Neural progenitor cell (in vitro differentiated cells): Measurements from ENCODE around the gene RAB9A. TPM values are rescaled to one million over a fixed set of nuclear protein-coding genes. Genes with fewer than 3 reads are reported as not detected.

Source experiments
- DNase-seq: peaks from one replicate; pipeline ENCODE4 v3.0.0-alpha.2; 2016; ENCODE audit warnings: low spot score
- H2AFZ ChIP-seq: fragments of 200-600 bp; sonication (generic); replicated peaks from 2 replicates; pipeline ENCODE4 v1.6.1; 2016; ENCODE audit warnings: antibody characterized with exemption
- H3F3A ChIP-seq: fragments of 200-600 bp; sonication (generic); 2 replicates; pipeline ENCODE4 v1.6.1; 2016; ENCODE audit warnings: antibody characterized with exemption, low read depth
- H3K27ac ChIP-seq: fragments of 200-600 bp; sonication (generic); 2 replicates; pipeline ENCODE4 v1.5.1; 2016; ENCODE audit warnings: mild to moderate bottlenecking
- H3K27me3 ChIP-seq: fragments of 200-600 bp; sonication (generic); 2 replicates; pipeline ENCODE4 v1.6.1; 2016; ENCODE audit warnings: mild to moderate bottlenecking, moderate library complexity
- H3K36me3 ChIP-seq: fragments of 200-600 bp; sonication (generic); 2 replicates; pipeline ENCODE4 v1.5.1; 2016
- H3K4me1 ChIP-seq: fragments of 200-600 bp; sonication (generic); 2 replicates; pipeline ENCODE4 v1.6.1; 2016; ENCODE audit warnings: mixed run types
- H3K4me2 ChIP-seq: fragments of 200-600 bp; sonication (generic); 2 replicates; pipeline ENCODE4 v1.6.1; 2016
- H3K4me3 ChIP-seq: fragments of 200-600 bp; sonication (generic); 2 replicates; pipeline ENCODE4 v1.5.1; 2016
- H3K79me2 ChIP-seq: fragments of 200-600 bp; sonication (generic); 2 replicates; pipeline ENCODE4 v1.6.1; 2016; ENCODE audit warnings: low read depth
- H3K9ac ChIP-seq: fragments of 200-600 bp; sonication (generic); 2 replicates; pipeline ENCODE4 v1.6.1; 2016
- H3K9me3 ChIP-seq: fragments of 200-600 bp; sonication (generic); 2 replicates; pipeline ENCODE4 v1.5.1; 2016; ENCODE audit warnings: low read depth
- H4K20me1 ChIP-seq: fragments of 200-600 bp; sonication (generic); 2 replicates; pipeline ENCODE4 v1.6.1; 2016; ENCODE audit warnings: low read depth
- H3K27ac Mint-ChIP-seq: 3 replicates; pipeline ENCODE4 v1.8.0; 2021; ENCODE audit warnings: mixed read lengths
- H3K27me3 Mint-ChIP-seq: 2 replicates; pipeline ENCODE4 v1.8.0; 2022; ENCODE audit warnings: low read depth, mild to moderate bottlenecking, inconsistent platforms, moderate library complexity, mixed read lengths; ENCODE audit not compliant: insufficient read depth
- H3K36me3 Mint-ChIP-seq: 3 replicates; pipeline ENCODE4 v1.8.0; 2021; ENCODE audit warnings: mixed read lengths
- H3K4me1 Mint-ChIP-seq: 3 replicates; pipeline ENCODE4 v1.8.0; 2021; ENCODE audit warnings: mixed read lengths
- H3K4me3 Mint-ChIP-seq: 3 replicates; pipeline ENCODE4 v1.8.0; 2021; ENCODE audit warnings: mild to moderate bottlenecking, moderate library complexity, mixed read lengths
- H3K9me3 Mint-ChIP-seq: 3 replicates; pipeline ENCODE4 v1.8.0; 2020; ENCODE audit warnings: mixed read lengths
- EZH2 ChIP-seq: fragments of 200-600 bp; sonication (generic); IDR thresholded peaks from 2 replicates; pipeline ENCODE4 v1.6.1; 2017; ENCODE audit warnings: antibody characterized with exemption, mild to moderate bottlenecking, moderate library complexity
- EZH2phosphoT487 ChIP-seq: fragments of 200-600 bp; sonication (generic); IDR thresholded peaks from 2 replicates; pipeline ENCODE4 v1.6.1; 2017; ENCODE audit warnings: antibody characterized with exemption
- total RNA-seq: library from RNA; depleted of rRNA; stranded (reverse); fragments of >200 nt; gene quantifications from 2 replicates; pipeline ENCODE4 v1.2.3, GENCODE V29; 2015; ENCODE audit warnings: low replicate concordance
- TF ChIP-seq, protein P1 (sequence below): fragments of 200-600 bp; sonication (generic); IDR thresholded peaks from 2 replicates; pipeline ENCODE4 v1.5.1; 2017; ENCODE audit warnings: antibody characterized with exemption, mild to moderate bottlenecking

Gene RAB9A
- total RNA-seq, 1 donor from 2014 or later = 30.5 TPM

DNA sequence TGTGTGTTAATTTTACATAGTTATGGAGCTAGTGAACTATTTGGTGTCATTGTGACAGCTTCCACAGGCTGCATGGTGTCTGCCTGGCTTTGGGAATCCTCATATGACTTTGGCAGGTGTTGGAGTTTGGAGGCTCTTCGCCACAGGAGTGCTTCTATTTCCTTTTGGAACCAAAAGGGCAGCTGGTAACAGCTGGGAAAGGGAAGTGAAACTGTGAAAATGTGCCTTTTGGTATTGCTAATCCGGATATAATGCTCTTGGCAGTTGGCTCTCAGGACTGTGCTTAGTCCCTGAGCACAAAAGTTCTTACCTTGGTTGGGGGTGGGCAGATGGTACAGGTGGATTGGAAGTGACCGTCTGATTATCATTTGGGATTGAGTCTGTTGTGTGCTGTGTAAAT, 63.7 kb downstream of the RAB9A start:
- Mint-ChIP-seq H3K27ac (no peak overlapping the region), H3K27me3 (no peaks in the 10 kb centered on the region), H3K36me3 (peaks cover 3% of the 10 kb centered on the region), H3K4me3 (no peak overlapping the region), H3K9me3 (no peaks in the 10 kb centered on the region), H3K4me1 (no peaks in the 10 kb centered on the region)
- H3K4me1 ChIP-seq = no peaks in the 10 kb centered on the region
- TF ChIP-seq, protein P1, sequence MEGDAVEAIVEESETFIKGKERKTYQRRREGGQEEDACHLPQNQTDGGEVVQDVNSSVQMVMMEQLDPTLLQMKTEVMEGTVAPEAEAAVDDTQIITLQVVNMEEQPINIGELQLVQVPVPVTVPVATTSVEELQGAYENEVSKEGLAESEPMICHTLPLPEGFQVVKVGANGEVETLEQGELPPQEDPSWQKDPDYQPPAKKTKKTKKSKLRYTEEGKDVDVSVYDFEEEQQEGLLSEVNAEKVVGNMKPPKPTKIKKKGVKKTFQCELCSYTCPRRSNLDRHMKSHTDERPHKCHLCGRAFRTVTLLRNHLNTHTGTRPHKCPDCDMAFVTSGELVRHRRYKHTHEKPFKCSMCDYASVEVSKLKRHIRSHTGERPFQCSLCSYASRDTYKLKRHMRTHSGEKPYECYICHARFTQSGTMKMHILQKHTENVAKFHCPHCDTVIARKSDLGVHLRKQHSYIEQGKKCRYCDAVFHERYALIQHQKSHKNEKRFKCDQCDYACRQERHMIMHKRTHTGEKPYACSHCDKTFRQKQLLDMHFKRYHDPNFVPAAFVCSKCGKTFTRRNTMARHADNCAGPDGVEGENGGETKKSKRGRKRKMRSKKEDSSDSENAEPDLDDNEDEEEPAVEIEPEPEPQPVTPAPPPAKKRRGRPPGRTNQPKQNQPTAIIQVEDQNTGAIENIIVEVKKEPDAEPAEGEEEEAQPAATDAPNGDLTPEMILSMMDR = no peak
- TF ChIP-seq EZH2phosphoT487 = no peak
- TF ChIP-seq EZH2 = no peak
- H2AFZ ChIP-seq = no peak overlapping the region
- DNase-seq = no peak
- no peaks in the 10 kb centered on the region for H3K27me3 ChIP-seq
- H3K36me3 ChIP-seq = peaks cover 6% of the 10 kb centered on the region
- H3F3A ChIP-seq = no peaks in the 10 kb centered on the region
- no peaks in the 10 kb centered on the region for H4K20me1 ChIP-seq
- H3K9me3 ChIP-seq = no peaks in the 10 kb centered on the region
- no peaks in the 10 kb centered on the region for H3K79me2 ChIP-seq
- H3K4me2 ChIP-seq = no peak overlapping the region
- no peak overlapping the region for H3K27ac ChIP-seq
- H3K4me3 ChIP-seq = no peak overlapping the region
- no peak overlapping the region for H3K9ac ChIP-seq

DNA sequence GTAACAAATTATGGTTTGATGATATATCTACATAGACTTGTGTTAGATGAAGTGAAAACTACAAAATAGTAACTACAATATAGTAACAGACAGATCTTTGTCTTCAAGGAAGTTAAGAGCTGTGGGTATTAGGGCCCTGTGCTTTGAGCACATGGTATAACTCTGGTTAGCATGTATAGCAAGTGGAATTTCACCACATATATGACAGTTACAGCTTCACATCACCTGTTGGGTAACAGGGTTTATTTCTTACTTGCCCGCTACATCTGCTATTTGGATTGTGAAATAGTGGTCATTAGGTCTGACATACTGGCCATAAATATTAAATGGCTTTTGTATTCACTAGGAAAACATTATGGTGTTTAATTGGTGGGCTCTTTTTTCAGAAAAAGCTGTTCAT, 65.8 kb downstream of the RAB9A start:
- Histone ChIP-seq H3K9me3 (no peaks in the 10 kb centered on the region), H3K9ac (no peak overlapping the region), H3F3A (no peaks in the 10 kb centered on the region), H3K36me3 (peaks cover 6% of the 10 kb centered on the region), H3K4me1 (no peaks in the 10 kb centered on the region), H3K27me3 (no peaks in the 10 kb centered on the region), H3K4me2 (no peak overlapping the region), H4K20me1 (no peaks in the 10 kb centered on the region), H3K27ac (no peak overlapping the region), H3K4me3 (no peak overlapping the region), H2AFZ (no peak overlapping the region), H3K79me2 (no peaks in the 10 kb centered on the region)
- DNase-seq = no peak
- H3K4me3 Mint-ChIP-seq = no peak overlapping the region
- H3K4me1 Mint-ChIP-seq = no peaks in the 10 kb centered on the region
- H3K36me3 Mint-ChIP-seq = peaks cover 3% of the 10 kb centered on the region
- no peak overlapping the region for H3K27ac Mint-ChIP-seq
- no peaks in the 10 kb centered on the region for H3K27me3 Mint-ChIP-seq
- TF ChIP-seq EZH2 (no peak), EZH2phosphoT487 (no peak)
- TF ChIP-seq, protein P1 = no peak
- no peaks in the 10 kb centered on the region for H3K9me3 Mint-ChIP-seq

GRCh38 chrX:13755254-13755653, 66.3 kb downstream of the RAB9A start:
- Histone ChIP-seq H3K36me3 (peaks cover 6% of the 10 kb centered on the region), H3K27me3 (no peaks in the 10 kb centered on the region), H3K4me3 (no peak overlapping the region), H3K79me2 (no peaks in the 10 kb centered on the region), H3K9me3 (no peaks in the 10 kb centered on the region), H3K4me2 (no peak overlapping the region), H3F3A (no peaks in the 10 kb centered on the region), H3K27ac (no peak overlapping the region), H3K4me1 (no peaks in the 10 kb centered on the region), H2AFZ (no peak overlapping the region), H4K20me1 (no peaks in the 10 kb centered on the region), H3K9ac (no peak overlapping the region)
- no peaks in the 10 kb centered on the region for H3K27me3 Mint-ChIP-seq
- H3K36me3 Mint-ChIP-seq = peaks cover under 1% of the 10 kb centered on the region
- no peak for DNase-seq
- H3K4me1 Mint-ChIP-seq = no peaks in the 10 kb centered on the region
- H3K9me3 Mint-ChIP-seq = no peaks in the 10 kb centered on the region
- no peak overlapping the region for H3K27ac Mint-ChIP-seq
- TF ChIP-seq EZH2 (no peak), EZH2phosphoT487 (no peak)
- TF ChIP-seq, protein P1 = no peak
- no peak overlapping the region for H3K4me3 Mint-ChIP-seq

DNA sequence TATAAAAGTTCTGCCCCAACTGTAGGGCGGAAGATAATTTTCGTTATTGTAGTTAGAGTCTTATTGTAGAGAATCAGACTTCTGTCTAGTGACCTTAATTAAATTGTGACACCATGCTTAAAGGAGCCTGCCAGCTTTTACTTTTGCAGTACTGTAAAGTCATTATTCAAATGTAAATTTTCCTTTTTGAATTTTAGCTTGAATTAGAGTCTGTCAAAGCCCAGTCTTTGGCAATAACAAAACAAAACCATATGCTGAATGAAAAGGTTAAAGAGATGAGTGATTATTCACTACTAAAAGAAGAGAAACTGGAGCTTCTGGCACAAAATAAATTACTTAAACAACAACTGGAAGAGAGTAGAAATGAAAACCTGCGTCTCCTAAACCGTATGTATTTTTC, 67.5 kb downstream of the RAB9A start:
- no peaks in the 10 kb centered on the region for H3K9me3 Mint-ChIP-seq
- no peak overlapping the region for H3K27ac Mint-ChIP-seq

More for the DNA sequence above, 67.5 kb downstream of the RAB9A start:
- H4K20me1 ChIP-seq = no peaks in the 10 kb centered on the region
- no peak overlapping the region for H3K27ac ChIP-seq
- H2AFZ ChIP-seq = no peak overlapping the region
- H3K27me3 ChIP-seq = no peaks in the 10 kb centered on the region
- Mint-ChIP-seq H3K4me3 (no peak overlapping the region), H3K36me3 (peaks cover 4% of the 10 kb centered on the region), H3K27me3 (no peaks in the 10 kb centered on the region), H3K4me1 (peaks cover 4% of the 10 kb centered on the region)
- no peaks in the 10 kb centered on the region for H3F3A ChIP-seq
- H3K9ac ChIP-seq = no peak overlapping the region
- peaks cover 6% of the 10 kb centered on the region for H3K36me3 ChIP-seq
- no peak for DNase-seq
- H3K79me2 ChIP-seq = no peaks in the 10 kb centered on the region
- no peak overlapping the region for H3K4me2 ChIP-seq
- H3K9me3 ChIP-seq = no peaks in the 10 kb centered on the region
- H3K4me3 ChIP-seq = no peak overlapping the region
- H3K4me1 ChIP-seq = peaks cover under 1% of the 10 kb centered on the region
- TF ChIP-seq, protein P1 = no peak
- TF ChIP-seq EZH2 = no peak
- no peak for TF ChIP-seq EZH2phosphoT487
